Measurements from ENCODE around the gene NPS.

NPS gene

DNA sequence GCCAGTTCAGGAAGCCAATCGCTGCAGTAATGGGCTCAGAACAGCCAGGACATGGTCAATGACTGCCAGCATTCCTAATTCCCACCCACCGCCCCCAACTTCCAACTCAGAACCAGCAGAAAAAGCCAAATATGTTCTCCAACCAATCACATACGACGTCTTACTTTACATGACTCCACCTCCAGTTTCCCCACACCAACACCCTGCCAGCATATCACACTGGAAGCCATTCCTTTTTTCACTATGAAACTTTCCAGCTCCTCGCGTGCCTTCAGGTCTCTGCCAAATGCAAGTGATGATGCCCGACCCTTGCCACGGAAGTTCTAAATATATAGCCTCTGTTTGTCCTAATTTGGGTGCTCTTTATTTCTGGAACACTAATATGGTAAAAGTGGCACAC is 12.5 kb downstream of the NPS start:
- DNase-seq (ENCODE audit: low read depth): no peak

- no peak for DNase-seq (ENCODE audit: low read depth)
Observed at GRCh38 chr10:127563718-127564553, 14.8 kb downstream of the NPS start.

DNA sequence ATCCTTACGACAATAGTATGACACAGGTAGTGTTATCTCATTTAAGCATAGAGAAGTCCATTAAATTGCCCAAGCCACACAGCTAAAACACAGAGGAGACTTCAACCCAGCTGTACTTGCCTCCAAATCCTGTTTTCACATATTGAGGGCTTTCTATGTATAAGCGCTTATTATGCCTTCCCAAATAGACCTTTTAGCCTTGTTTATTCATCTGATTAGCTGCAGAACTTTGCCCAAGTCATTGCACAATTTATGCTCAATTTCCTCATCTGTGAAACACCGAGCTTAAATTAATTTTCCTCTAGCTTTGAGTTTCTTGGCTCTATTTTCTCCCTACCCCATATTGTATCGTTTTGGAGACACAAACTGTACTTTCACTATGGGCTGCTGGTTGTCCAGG is 15.5 kb downstream of the NPS start:
- no peak for DNase-seq (ENCODE audit: low read depth)

DNA sequence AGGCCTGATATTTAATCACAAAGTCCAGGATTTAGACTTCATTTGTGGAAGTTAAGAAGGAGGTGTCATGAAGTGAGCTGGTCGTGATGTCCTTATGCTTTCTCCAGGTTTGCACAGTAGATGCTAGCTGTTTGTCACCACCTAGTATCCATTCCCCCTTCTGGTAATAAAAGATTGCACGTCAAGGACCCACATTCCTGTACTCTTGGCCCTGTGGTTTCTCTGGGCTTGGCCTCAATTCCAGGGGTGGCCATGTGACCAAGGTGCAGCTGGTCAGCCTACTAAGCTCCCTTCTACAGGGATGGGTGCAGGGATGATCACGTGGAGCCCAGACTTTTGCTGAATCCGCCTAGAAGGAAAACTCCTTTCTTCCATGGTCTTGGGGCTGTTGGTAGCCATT is 16.5 kb downstream of the NPS start:
- DNase-seq (ENCODE audit: low read depth): no peak

DNA sequence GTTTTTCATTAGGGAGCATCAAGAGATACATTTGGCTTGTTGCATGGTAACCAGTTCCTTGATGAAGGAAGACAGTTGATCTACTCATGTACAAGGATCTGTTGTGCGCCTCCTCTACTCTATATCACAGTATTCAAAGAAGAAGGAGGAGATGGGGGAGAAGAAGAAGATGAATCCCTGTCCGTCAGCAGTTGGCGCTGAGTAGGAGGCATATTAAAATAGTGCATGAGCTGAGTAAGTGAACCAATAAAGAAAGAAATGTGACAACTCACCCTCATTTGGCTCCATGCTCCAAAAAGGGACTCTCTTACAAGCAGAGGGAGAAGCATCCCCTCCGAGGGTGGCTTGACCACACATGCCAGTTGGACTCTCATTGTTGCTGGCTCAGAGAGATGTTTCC is 20.1 kb downstream of the NPS start:
- no peak for DNase-seq (ENCODE audit: low read depth)

DNA sequence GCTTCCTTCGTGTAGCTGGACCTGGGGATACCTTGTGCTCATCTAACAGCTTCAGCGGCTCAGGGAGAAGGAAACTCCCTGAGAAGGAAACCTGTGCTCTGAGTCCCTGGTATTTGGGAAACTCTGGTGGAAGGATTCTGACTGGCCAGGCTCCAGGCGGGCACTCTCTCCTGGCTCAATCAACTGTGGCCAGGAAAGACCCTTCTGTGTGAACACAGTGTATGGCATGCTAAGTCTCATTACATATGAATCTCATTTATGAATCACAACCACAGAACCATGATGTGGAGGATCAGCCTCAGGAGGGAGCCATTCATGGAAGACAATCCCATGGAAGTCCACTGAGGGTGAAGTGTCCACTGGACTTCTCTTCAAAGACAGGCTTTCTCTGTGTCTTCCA is 20.9 kb downstream of the NPS start:
- no peak for DNase-seq (ENCODE audit: low read depth)

GRCh38 chr10:127571386-127571785 is 22.3 kb downstream of the NPS start:
- DNase-seq (ENCODE audit: low read depth): no peak

- DNase-seq (ENCODE audit: low read depth): no peak
Observed at GRCh38 chr10:127576051-127576450, 26.9 kb downstream of the NPS start.

DNA sequence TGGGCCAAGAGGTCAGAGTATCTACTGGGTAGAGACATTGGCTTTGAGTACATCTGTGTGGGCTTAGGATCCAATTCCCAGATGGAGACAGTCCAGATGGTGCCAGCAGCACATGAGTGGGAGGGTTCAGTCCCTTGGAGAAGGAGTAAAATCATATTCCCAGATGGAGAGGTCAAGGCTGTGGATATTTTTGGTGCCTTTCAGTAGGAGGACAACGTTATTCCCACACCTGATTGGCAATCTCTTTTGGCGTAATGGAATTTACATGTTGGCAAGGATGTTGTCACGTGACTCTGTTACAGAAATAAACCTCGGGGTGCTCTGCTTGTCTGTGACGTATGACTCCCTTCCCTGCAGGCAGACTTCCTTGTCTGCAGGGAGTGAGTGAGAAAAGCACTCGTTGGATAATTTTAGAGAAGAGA is 27.6 kb downstream of the NPS start:
- no peak for DNase-seq (ENCODE audit: low read depth)

DNA sequence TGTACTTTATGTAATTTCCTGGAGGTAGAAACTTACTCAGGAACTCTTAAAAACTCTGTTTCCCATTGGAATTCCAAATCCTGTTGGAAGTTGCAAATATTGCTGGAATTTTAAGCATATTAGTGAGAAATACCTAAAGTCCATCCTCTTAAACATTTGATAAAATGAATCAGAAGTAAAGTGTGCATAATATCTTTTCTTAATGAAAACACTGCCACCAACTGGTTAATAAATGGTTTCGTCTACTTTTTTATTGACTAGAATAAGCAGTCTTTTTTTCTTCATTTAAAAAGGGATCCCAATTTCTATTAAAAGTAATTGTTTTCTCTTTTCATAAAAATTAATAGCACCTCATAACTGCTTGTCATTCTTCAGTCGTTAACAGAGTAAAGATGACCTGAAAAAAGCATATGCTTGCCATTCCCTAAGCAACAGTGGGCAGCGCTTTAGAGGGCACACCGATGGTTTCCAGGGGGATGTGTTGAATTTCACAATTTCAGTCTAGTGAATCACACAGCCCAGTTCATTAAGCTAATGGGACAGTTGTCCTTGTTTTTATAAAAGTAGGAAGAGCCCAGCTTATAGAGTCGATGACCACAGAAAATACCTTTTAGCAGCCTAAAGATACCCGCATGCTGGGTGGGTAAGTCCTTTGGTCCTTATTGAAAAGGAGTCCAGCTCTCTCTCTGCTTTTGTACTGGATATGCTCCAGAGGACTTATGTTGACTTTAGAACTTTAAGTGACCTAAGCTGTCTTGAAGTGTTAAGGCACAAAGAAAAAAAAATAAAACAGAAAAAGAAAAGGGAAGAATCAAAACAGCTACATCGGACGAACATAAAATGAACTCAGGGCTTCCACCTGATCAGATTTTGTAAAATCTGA is 28.5 kb downstream of the NPS start:
- no peak for DNase-seq (ENCODE audit: low read depth)

DNA sequence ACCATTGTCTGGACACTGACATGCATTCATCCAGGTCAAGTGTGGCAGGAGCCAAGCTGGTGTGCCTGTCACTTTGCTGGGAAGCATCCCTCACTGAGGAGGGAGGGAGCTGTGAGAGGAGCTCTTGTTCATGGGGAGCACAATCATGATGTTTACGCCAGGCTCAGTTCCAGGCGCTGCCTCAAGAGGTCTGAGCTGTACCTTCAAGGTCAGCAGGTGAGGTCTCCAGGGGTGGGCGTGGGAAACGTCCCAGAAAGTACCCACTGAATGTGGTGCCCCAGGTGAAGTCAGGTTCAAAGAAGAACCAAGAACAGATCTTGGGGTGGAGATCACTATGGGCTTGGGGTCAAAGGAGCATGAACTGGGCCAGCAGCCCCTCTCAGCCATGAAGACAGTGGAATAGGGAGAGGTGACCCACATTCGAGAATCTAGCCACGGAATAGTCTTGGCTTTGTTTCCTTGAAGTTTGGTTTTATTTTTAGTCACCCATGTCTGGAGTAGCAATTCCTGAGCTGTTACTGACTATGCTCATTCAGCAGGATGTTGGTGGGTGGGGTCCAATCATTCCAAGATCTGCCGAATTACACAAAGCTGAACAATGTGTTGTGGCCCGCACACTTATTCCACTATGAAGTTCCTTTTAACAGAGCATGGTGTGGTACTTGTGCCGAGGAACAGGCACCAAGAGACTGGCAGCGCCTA is 29.3 kb downstream of the NPS start:
- DNase-seq (ENCODE audit: low read depth): no peak

GRCh38 chr10:127578961-127579305 is 29.8 kb downstream of the NPS start:
- DNase-seq (ENCODE audit: low read depth): no peak

DNA sequence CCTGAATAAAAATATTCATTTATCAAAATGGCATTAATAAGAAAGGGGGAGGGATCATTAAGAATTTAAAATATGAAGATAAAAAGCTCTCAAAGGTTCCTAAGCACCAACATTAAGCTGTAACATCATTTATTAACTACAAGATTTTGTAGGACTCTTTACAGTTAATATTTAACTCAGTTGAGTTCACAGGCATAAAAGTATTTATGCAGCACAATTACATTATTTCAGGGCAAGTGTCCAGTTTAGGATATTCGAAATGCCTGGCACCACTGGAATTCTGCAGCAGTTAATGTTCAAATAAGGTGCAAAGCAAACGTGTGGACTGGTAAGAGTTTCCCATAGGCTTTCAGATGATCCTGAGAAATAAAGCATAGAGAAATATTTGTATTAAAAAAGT is 30.5 kb downstream of the NPS start:
- DNase-seq (ENCODE audit: low read depth): no peak

DNA sequence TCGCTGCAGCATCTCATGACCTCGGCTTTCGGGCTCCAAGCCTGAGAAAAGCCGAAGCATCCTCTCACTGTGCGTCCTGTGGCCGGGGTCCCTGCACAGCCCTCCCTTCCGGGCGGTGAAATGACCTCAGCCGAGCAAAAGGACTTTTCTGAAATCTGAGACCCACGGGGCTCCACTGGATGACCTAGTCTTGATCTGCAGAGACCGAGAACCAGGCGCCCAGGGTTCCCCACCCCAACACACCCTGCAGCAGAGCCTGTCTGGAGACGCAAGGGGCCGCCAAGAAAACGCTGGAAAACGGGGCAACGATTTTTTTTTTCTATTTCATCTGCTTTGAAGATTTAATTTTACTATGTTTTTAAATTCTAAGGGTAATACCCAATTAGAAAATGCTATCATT is 31.7 kb downstream of the NPS start:
- no peak for DNase-seq (ENCODE audit: low read depth)

GRCh38 chr10:127585519-127586023 is 36.5 kb downstream of the NPS start:
- no peak for DNase-seq (ENCODE audit: low read depth)

- DNase-seq (ENCODE audit: low read depth): no peak
Observed at GRCh38 chr10:127587668-127588365, 38.7 kb downstream of the NPS start.

GRCh38 chr10:127592586-127592985 is 43.5 kb downstream of the NPS start:
- no peak for DNase-seq (ENCODE audit: low read depth)

- no peak for DNase-seq (ENCODE audit: low read depth)
Observed at GRCh38 chr10:127600479-127600878, 51.4 kb downstream of the NPS start.

All from stimulated activated CD8-positive, alpha-beta memory T cell treated with anti-CD3 and anti-CD28 coated beads, Interleukin-4, amount 100 ng/mL, for 24 hours (primary cell).